LNCaP clone FGC (cell line): ENCODE measurements around the gene PIP5K1B.
A peak's percentile ranks its signal among the peaks of the same experiment; 100 is the strongest.

Experiments used
- DNase-seq: peaks from one replicate; pipeline ENCODE4 v3.0.0-alpha.2; 2011; ENCODE audit warnings: low read depth
- H3K4me3 ChIP-seq: 2 replicates; pipeline ENCODE4 v1.5.1; 2011; ENCODE audit warnings: mild to moderate bottlenecking, low read depth, low read length, control low read depth
- CTCF ChIP-seq: IDR thresholded peaks from 2 replicates; pipeline ENCODE4 v1.5.1; 2012; ENCODE audit warnings: mild to moderate bottlenecking; ENCODE audit not compliant: control insufficient read depth, insufficient read depth; ENCODE audit errors: extremely low read depth

Gene PIP5K1B

GRCh38 chr9:68704814-68705530 lies at the start of gene PIP5K1B:
Gene PIP5K1B, plus strand, starts transcription at chr9:68705240. Its CDS starts 117,375 bp downstream, at chr9:68822615.
- H3K4me3 ChIP-seq = peak within 1 kb of the TSS; percentile 40
- TF ChIP-seq CTCF = no peak
- DNase-seq = peak; percentile 34

- no peak for TF ChIP-seq CTCF
- no peak for DNase-seq
- no peak overlapping the region for H3K4me3 ChIP-seq
Observed at GRCh38 chr9:68664036-68664435, 41.0 kb upstream of the PIP5K1B start.

GRCh38 chr9:68668127-68668526 lies 36.9 kb upstream of the PIP5K1B start:
- TF ChIP-seq CTCF = no peak
- no peak for DNase-seq
- no peak overlapping the region for H3K4me3 ChIP-seq

- H3K4me3 ChIP-seq = no peak overlapping the region
- no peak for DNase-seq
- TF ChIP-seq CTCF = no peak
Observed at GRCh38 chr9:68669218-68669617, 35.8 kb upstream of the PIP5K1B start.

GRCh38 chr9:68672215-68672614 lies 32.8 kb upstream of the PIP5K1B start:
- H3K4me3 ChIP-seq = no peak overlapping the region
- no peak for TF ChIP-seq CTCF
- no peak for DNase-seq

GRCh38 chr9:68672625-68673024 lies 32.4 kb upstream of the PIP5K1B start:
- no peak overlapping the region for H3K4me3 ChIP-seq
- no peak for DNase-seq
- no peak for TF ChIP-seq CTCF

- no peak overlapping the region for H3K4me3 ChIP-seq
- peak; percentile 35 for TF ChIP-seq CTCF
- DNase-seq = no peak
Observed at GRCh38 chr9:68678430-68678829, 26.6 kb upstream of the PIP5K1B start.
